Fibroblast of pulmonary artery (primary cell): ENCODE data around the gene AXDND1.

ENCODE experiments used
- DNase-seq: peaks from one replicate; pipeline ENCODE4 v3.0.0-alpha.2; 2010; ENCODE audit warnings: low read depth
- H3K4me3 ChIP-seq: replicated peaks from 2 replicates; pipeline ENCODE4 v1.5.1; 2011; ENCODE audit warnings: low read depth, mild to moderate bottlenecking, control low read depth, low read length, moderate library complexity
- CTCF ChIP-seq: IDR thresholded peaks from 2 replicates; pipeline ENCODE4 v1.5.1; 2011; ENCODE audit warnings: mild to moderate bottlenecking, control low read depth, low read length, inconsistent platforms; ENCODE audit errors: missing control alignments

The AXDND1 gene

GRCh38 chr1:179590671-179591070 lies 224.9 kb downstream of the AXDND1 start:
- H3K4me3 ChIP-seq = no peak overlapping the region
- DNase-seq = no peak
- TF ChIP-seq CTCF = no peak

GRCh38 chr1:179591253-179591591 lies 225.5 kb downstream of the AXDND1 start:
- no peak overlapping the region for H3K4me3 ChIP-seq
- no peak for DNase-seq
- no peak for TF ChIP-seq CTCF

- TF ChIP-seq CTCF = no peak
- no peak within 1 kb of the TSS for H3K4me3 ChIP-seq
- DNase-seq = no peak
These were observed 226.1 kb downstream of the AXDND1 start, which contains the start of gene TDRD5 for GRCh38 chr1:179591592-179592580. Gene TDRD5 (plus strand): TSS chr1:179591832. CDS start chr1:179592616, 784 bp downstream.

- no peak for DNase-seq
- TF ChIP-seq CTCF = no peak
These were observed 232.9 kb downstream of the AXDND1 start for GRCh38 chr1:179598631-179599030.

GRCh38 chr1:179599623-179600249 lies 234.0 kb downstream of the AXDND1 start:
- peak; percentile 58 for TF ChIP-seq CTCF

More at GRCh38 chr1:179598631-179599030, 232.9 kb downstream of the AXDND1 start:
- no peak overlapping the region for H3K4me3 ChIP-seq

GRCh38 chr1:179601093-179601492 lies 235.3 kb downstream of the AXDND1 start:
- DNase-seq = no peak
- TF ChIP-seq CTCF = no peak
- H3K4me3 ChIP-seq = no peak overlapping the region

More at GRCh38 chr1:179599623-179600249, 234.0 kb downstream of the AXDND1 start:
- H3K4me3 ChIP-seq = no peak overlapping the region
- DNase-seq = peak; percentile 54
